ENCODE measurements around the gene CEPT1. TPM values are rescaled to one million over a fixed set of nuclear protein-coding genes. Genes with fewer than 3 reads are reported as not detected.

The CEPT1 gene
- polyA plus RNA-seq, 3 donors: 20.8 to 44.3 (median 26.9) TPM

DNA sequence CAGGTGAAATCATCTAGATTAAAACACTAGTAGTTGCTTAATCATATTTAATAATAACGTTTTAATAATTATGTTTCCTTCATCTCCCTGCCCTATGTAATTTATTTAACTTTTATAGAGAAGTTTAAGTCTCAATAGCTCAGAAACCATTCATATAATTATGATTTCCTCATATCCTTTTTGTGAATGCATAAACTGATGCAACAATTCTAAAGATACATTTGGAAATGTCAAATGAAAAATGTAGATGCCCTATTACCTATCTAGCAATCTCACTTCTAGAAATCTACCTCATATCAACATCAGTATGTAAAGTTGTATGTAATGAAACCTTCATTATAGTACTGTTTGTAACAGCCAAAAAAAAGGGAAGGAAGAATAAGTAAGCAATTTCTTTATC lies 10.6 kb upstream of the CEPT1 start:
- Histone ChIP-seq H3K27me3 (ENCODE audit: control insufficient read depth in 2 of 2, insufficient read depth in 2 of 2, low read length in 2 of 2) (no peaks in the 10 kb centered on the region), H3K36me3 (replicated peaks in 1 of 2; ENCODE audit: control insufficient read depth in 1 of 2, insufficient read depth in 2 of 2, low read length in 2 of 2) (peaks cover 20 to 27% of the 10 kb centered on the region in 2 donors), H3K27ac (ENCODE audit: low read depth in 1 of 2, low read length in 2 of 2) (peak overlapping the region in 1 of 2 donors; percentile 82), H2AFZ (ENCODE audit: insufficient read depth, low read depth, low read length, poor library complexity, severe bottlenecking) (no peak overlapping the region), H3K9me3 (replicated peaks in 1 of 2; ENCODE audit: control insufficient read depth in 1 of 2, insufficient read depth in 1 of 2, low read length in 2 of 2) (no peaks in the 10 kb centered on the region), H3K79me2 (ENCODE audit: insufficient read depth, low read length) (peaks cover 48% of the 10 kb centered on the region), H3K4me1 (ENCODE audit: control insufficient read depth in 1 of 2, insufficient read depth in 2 of 2, low read length in 2 of 2) (peaks cover 58 to 76% of the 10 kb centered on the region in 2 donors), H3K4me3 (replicated peaks in 1 of 3; ENCODE audit: low read depth in 2 of 3, low read length in 3 of 3) (peak overlapping the region in 1 of 3 experiments; percentile 59), H4K20me1 (ENCODE audit: insufficient read depth, low read length) (no peaks in the 10 kb centered on the region), H3K9ac (ENCODE audit: insufficient read depth, low read length, poor library complexity, severe bottlenecking) (no peak overlapping the region), H3K4me2 (replicated peaks; ENCODE audit: extremely low read depth, low read length, poor library complexity, severe bottlenecking) (peak overlapping the region; percentile 74)
- DNase-seq: peak in 1 of 3 donors; percentile 34
- TF ChIP-seq, protein P1, sequence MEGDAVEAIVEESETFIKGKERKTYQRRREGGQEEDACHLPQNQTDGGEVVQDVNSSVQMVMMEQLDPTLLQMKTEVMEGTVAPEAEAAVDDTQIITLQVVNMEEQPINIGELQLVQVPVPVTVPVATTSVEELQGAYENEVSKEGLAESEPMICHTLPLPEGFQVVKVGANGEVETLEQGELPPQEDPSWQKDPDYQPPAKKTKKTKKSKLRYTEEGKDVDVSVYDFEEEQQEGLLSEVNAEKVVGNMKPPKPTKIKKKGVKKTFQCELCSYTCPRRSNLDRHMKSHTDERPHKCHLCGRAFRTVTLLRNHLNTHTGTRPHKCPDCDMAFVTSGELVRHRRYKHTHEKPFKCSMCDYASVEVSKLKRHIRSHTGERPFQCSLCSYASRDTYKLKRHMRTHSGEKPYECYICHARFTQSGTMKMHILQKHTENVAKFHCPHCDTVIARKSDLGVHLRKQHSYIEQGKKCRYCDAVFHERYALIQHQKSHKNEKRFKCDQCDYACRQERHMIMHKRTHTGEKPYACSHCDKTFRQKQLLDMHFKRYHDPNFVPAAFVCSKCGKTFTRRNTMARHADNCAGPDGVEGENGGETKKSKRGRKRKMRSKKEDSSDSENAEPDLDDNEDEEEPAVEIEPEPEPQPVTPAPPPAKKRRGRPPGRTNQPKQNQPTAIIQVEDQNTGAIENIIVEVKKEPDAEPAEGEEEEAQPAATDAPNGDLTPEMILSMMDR (IDR thresholded peaks at IDR 0.05): no peak
- intact Hi-C loops (cut with micrococcal nuclease): no loop called here
- Mint-ChIP-seq H3K27ac (peak overlapping the region; percentile 88 to 93 (median 91)), H3K36me3 (peaks cover 47 to 61% of the 10 kb centered on the region in 2 donors), H3K4me3 (no peak overlapping the region), H3K27me3 (ENCODE audit: low read depth in 3 of 3) (peaks cover 0 to 2% (median 2%) of the 10 kb centered on the region in 3 donors), H3K4me1 (peaks cover 67% of the 10 kb centered on the region), H3K9me3 (peaks cover 0 to 5% (median 2%) of the 10 kb centered on the region in 7 donors)
- no CpG with 5 or more reads among the region's 1 CpG for WGBS (ENCODE audit: insufficient coverage)

DNA sequence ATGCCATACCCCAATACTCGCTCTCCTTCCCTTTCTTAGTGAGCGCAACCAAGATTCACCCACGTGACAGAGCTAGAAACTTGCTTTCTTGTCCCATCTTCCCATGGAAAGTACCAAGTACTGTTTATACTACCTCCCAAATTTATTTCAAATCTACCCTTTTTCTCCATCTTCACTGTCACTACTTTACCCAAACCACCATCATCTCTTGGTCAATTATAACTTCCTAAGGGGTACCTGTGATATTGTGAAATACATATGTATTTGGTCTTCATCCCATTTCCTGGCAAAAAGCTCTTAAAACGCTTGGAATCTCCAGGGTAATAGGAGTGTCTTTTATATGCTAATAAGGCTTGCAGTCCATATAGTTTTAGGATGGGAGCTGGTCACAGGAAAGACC lies 8.3 kb upstream of the CEPT1 start:
- Mint-ChIP-seq H3K9me3 (peaks cover 0 to 5% (median 2%) of the 10 kb centered on the region in 7 donors), H3K27me3 (ENCODE audit: low read depth in 3 of 3) (peaks cover 0 to 2% (median 0%) of the 10 kb centered on the region in 3 donors), H3K36me3 (peaks cover 45 to 61% of the 10 kb centered on the region in 2 donors), H3K4me3 (no peak overlapping the region), H3K27ac (peak overlapping the region in 6 of 7 donors; percentile 3 to 94 (median 68)), H3K4me1 (peaks cover 78% of the 10 kb centered on the region)
- no peak overlapping the region for H3K4me2 ChIP-seq (replicated peaks; ENCODE audit: extremely low read depth, low read length, poor library complexity, severe bottlenecking)
- H3K79me2 ChIP-seq (ENCODE audit: insufficient read depth, low read length): peaks cover 56% of the 10 kb centered on the region
- WGBS (ENCODE audit: insufficient coverage): 75% methylated on average over 3 of the region's 4 CpGs
- DNase-seq: no peak
- H3K4me1 ChIP-seq (ENCODE audit: control insufficient read depth in 1 of 2, insufficient read depth in 2 of 2, low read length in 2 of 2): peaks cover 69 to 91% of the 10 kb centered on the region in 2 donors
- peaks cover 15 to 23% of the 10 kb centered on the region in 2 donors for H3K36me3 ChIP-seq (replicated peaks in 1 of 2; ENCODE audit: control insufficient read depth in 1 of 2, insufficient read depth in 2 of 2, low read length in 2 of 2)
- TF ChIP-seq, protein P1 (IDR thresholded peaks at IDR 0.05): no peak
- no peak overlapping the region for H2AFZ ChIP-seq (ENCODE audit: insufficient read depth, low read depth, low read length, poor library complexity, severe bottlenecking)
- H3K4me3 ChIP-seq (replicated peaks in 1 of 3; ENCODE audit: low read depth in 2 of 3, low read length in 3 of 3): no peak overlapping the region
- intact Hi-C loops (cut with micrococcal nuclease): loop anchor here in 1 of 2 donors (10.0 kb wide), 1 partner anchor 313 kb away; the partner anchor contains the start of genes ATP5PB and WDR77
- no peaks in the 10 kb centered on the region for H4K20me1 ChIP-seq (ENCODE audit: insufficient read depth, low read length)
- peak overlapping the region in 1 of 2 donors; percentile 83 for H3K27ac ChIP-seq (ENCODE audit: low read depth in 1 of 2, low read length in 2 of 2)
- H3K9ac ChIP-seq (ENCODE audit: insufficient read depth, low read length, poor library complexity, severe bottlenecking): no peak overlapping the region
- H3K27me3 ChIP-seq (ENCODE audit: control insufficient read depth in 2 of 2, insufficient read depth in 2 of 2, low read length in 2 of 2): no peaks in the 10 kb centered on the region
- H3K9me3 ChIP-seq (replicated peaks in 1 of 2; ENCODE audit: control insufficient read depth in 1 of 2, insufficient read depth in 1 of 2, low read length in 2 of 2): no peaks in the 10 kb centered on the region

Data from CD14-positive monocyte (primary cell).